Measurements from ENCODE around the gene IGFALS. TPM values are rescaled to one million over a fixed set of nuclear protein-coding genes. Genes with fewer than 3 reads are reported as not detected.
A peak's percentile ranks its signal among the peaks of the same experiment; 100 is the strongest.

The IGFALS gene
- total and polyA plus RNA-seq, 5 experiments from 2014 or later, result 1.7 to 2.1 TPM; not detected in 3

- ATAC-seq (no peak), DNase-seq (no peak)
- Mint-ChIP-seq H3K36me3 (peaks cover 0 to 6% (median 0%) of the 10 kb centered on the region in 3 donors), H3K27ac (peak overlapping the region in 4 of 10 donors; percentile 34 to 71 (median 49)), H3K9me3 (no peaks in the 10 kb centered on the region), H3K4me3 (no peak overlapping the region), H3K27me3 (no peaks in the 10 kb centered on the region), H3K4me1 (peaks cover 6 to 34% (median 22%) of the 10 kb centered on the region in 4 donors)
- POLR2A ChIA-PET, result interaction anchor here (0.6 to 1.4 kb wide), 4 partner anchors 14 to 306 kb away, joined by 3 to 5 read pairs (median 4); partner anchors contain the start of genes IGFALS and MAPK8IP3
Observed at GRCh38 chr16:1778200-1779179, 15.0 kb downstream of the IGFALS start.

GRCh38 chr16:1777375-1778199, 15.9 kb downstream of the IGFALS start:
- DNase-seq, result no peak
- no peaks in the 10 kb centered on the region for H3K27me3 Mint-ChIP-seq
- ATAC-seq, result no peak
- peak overlapping the region in 3 of 10 donors; percentile 34 to 55 (median 43) for H3K27ac Mint-ChIP-seq
- H3K36me3 Mint-ChIP-seq, result peaks cover 0 to 4% (median 0%) of the 10 kb centered on the region in 3 donors
- peaks cover 3 to 30% (median 19%) of the 10 kb centered on the region in 4 donors for H3K4me1 Mint-ChIP-seq
- H3K9me3 Mint-ChIP-seq, result no peaks in the 10 kb centered on the region
- POLR2A ChIA-PET, result interaction anchor here (0.6 to 1.4 kb wide), 2 partner anchors 71 to 748 kb away, joined by 3 to 5 read pairs; partner anchors contain the start of gene MAPK8IP3
- no peak overlapping the region for H3K4me3 Mint-ChIP-seq

GRCh38 chr16:1776991-1777374, 16.5 kb downstream of the IGFALS start:
- H3K4me3 Mint-ChIP-seq, result peak overlapping the region in 1 of 10 donors; percentile 26
- peak overlapping the region in 2 of 10 donors; percentile 28 to 61 for H3K27ac Mint-ChIP-seq
- peaks cover 0 to 7% (median 0%) of the 10 kb centered on the region in 3 donors for H3K36me3 Mint-ChIP-seq
- ATAC-seq, result no peak
- H3K9me3 Mint-ChIP-seq, result no peaks in the 10 kb centered on the region
- peaks cover 6 to 32% (median 22%) of the 10 kb centered on the region in 4 donors for H3K4me1 Mint-ChIP-seq
- POLR2A ChIA-PET, result interaction anchor here (0.6 to 1.4 kb wide), 2 partner anchors 71 to 748 kb away, joined by 3 to 5 read pairs; partner anchors contain the start of gene MAPK8IP3
- DNase-seq, result no peak
- H3K27me3 Mint-ChIP-seq, result no peaks in the 10 kb centered on the region

DNA sequence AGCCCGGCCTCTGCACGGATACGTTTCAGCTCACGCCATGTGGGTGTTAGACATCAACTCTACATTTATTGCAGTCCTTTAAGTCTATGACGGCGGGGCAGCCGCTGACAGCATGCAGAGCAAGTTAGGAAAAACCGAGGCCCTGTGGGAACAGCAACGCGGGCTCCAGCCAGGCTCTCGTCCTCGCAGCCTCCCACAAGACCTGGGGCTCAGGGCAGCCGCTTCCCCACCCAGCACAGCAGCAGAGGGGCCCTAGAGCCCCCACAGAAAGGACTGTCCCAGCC, 16.9 kb downstream of the IGFALS start:
- no peak for DNase-seq
- Mint-ChIP-seq H3K36me3 (peaks cover 0 to 5% (median 0%) of the 10 kb centered on the region in 3 donors), H3K27me3 (no peaks in the 10 kb centered on the region), H3K9me3 (no peaks in the 10 kb centered on the region), H3K4me1 (peaks cover 7 to 33% (median 22%) of the 10 kb centered on the region in 4 donors), H3K27ac (peak overlapping the region in 2 of 10 donors; percentile 28 to 61), H3K4me3 (peak overlapping the region in 1 of 10 donors; percentile 26)
- no peak for ATAC-seq
- POLR2A ChIA-PET, result interaction anchor here (1.4 kb wide), 1 partner anchor 70 kb away, joined by 5 read pairs; the partner anchor contains the start of gene MAPK8IP3

DNA sequence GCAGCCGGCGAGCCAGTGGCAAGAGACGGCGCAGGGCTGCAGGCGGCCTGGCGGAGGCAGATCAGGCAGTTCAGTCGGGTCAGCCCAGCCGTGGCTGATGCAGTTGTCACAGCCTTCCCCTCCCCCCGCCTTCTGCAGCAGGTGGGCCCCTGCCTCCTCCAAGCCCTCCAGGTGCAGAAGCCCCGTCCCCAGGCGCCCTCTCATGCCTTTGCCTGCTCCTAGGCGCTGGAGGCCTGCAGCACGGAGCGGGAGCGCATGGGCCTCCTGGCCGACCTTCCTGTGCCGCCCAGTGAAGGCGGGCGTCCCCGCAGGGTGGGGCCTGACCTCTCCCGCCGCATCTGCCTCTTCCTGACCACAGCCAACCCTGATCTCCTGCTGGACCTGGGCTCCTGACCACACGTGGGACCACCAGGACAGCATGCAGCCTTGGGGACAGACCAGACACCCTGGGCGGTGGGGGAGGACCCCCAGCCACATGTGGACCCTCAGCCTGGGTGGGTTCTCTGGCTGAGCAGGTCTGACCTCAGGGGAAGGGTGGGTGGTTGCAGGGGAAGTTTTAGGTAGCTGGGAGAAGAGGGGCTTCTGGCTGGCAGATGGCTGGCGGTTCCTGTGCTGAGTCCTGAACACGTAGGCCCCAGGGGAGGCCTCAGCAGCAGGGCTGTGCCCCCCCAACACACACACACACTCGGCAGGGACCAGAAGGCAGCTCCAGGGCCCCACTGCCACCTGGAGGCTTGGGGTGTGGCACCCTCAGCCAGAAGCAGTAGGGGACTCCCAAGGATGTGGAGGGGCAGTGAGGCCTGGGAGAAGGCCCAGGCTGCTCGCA, 17.4 kb downstream of the IGFALS start:
- POLR2A ChIA-PET, result interaction anchor here (1.3 to 7.3 kb wide), 2 partner anchors 8 to 51 kb away, joined by 5 to 118 read pairs; partner anchors contain the start of genes FAHD1, HAGH, NUBP2 and SPSB3
- Mint-ChIP-seq H3K27ac (peak overlapping the region in 1 of 10 donors; percentile 28), H3K27me3 (no peaks in the 10 kb centered on the region), H3K36me3 (peaks cover 0 to 5% (median 0%) of the 10 kb centered on the region in 3 donors), H3K4me3 (peak overlapping the region in 1 of 10 donors; percentile 65), H3K9me3 (no peaks in the 10 kb centered on the region), H3K4me1 (peaks cover 6 to 27% (median 17%) of the 10 kb centered on the region in 4 donors)
- ATAC-seq (no peak), DNase-seq (no peak)

DNA sequence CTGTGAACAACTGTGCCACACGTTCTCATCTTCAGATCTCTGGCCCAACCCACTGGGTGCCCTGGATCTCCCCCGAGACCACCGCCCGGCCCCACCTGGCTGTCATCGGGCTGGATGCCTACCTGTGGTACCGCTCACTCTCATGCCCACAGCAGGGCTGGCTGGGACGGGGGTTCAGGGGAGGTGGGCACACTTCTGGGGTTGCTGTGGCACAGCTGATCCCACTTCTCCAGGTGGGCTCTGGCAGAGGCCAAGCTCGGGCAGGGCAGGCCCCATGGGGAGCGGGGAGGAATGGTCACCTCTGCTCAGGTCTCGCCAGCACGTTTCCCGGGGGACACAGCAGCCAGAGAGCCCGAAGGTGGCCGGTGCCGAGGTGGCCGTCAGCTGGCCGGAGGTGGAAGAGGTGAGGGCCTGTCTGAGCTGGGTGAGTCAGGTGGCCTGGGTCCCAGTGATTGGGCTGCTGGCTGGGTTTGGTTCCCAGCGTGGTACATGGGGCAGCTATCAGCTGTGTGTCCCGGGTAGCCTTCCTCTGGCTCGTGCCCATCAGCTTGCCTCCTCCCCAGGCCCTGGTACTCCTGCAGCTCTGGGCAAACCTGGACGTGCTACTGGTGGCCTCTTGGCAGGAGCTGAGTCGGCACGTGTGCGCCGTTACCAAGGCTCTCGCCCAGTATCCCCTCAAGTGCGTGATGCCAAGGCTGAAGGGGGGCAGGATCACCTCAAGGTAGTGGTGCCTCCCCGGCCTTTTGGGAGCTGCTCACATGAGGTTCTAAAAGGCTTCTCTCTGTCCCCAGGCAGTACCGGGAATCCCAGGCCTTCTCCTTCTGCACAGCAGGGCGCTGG, 18.3 kb downstream of the IGFALS start:
- H3K4me1 Mint-ChIP-seq, result peaks cover 6 to 25% (median 17%) of the 10 kb centered on the region in 4 donors
- no peak for ATAC-seq
- POLR2A ChIA-PET, result interaction anchor here (1.0 to 7.3 kb wide), 4 partner anchors 8 to 164 kb away, joined by 3 to 118 read pairs (median 4); partner anchors contain the start of genes FAHD1, HAGH, IFT140 and NUBP2
- no peak overlapping the region for H3K27ac Mint-ChIP-seq
- H3K27me3 Mint-ChIP-seq, result no peaks in the 10 kb centered on the region
- no peak for DNase-seq
- peak overlapping the region in 8 of 10 donors; percentile 22 to 71 (median 46) for H3K4me3 Mint-ChIP-seq
- H3K36me3 Mint-ChIP-seq, result peaks cover 0 to 3% (median 0%) of the 10 kb centered on the region in 3 donors
- H3K9me3 Mint-ChIP-seq, result no peaks in the 10 kb centered on the region

DNA sequence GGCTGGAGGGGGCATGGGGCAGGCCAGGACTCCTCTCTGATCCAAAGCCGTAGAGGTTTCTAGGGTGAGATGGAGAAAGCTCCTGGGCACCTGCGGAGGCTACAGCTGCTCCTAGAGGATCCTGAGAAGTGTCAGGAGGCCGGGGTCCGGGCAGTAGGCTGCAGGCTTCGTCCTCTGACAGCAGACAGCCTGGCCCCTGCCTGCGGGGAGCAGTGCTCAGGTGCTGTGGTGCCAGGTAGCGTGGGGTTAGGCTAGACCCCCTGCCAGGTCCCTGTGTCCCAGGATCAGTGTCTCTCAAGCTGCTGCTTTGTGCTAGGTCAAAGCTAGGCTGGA, 19.1 kb downstream of the IGFALS start:
- Mint-ChIP-seq H3K36me3 (peaks cover 0 to 3% (median 0%) of the 10 kb centered on the region in 3 donors), H3K27me3 (no peaks in the 10 kb centered on the region), H3K4me1 (peaks cover 10 to 27% (median 19%) of the 10 kb centered on the region in 4 donors), H3K27ac (no peak overlapping the region), H3K4me3 (peak overlapping the region in 7 of 10 donors; percentile 27 to 71 (median 58)), H3K9me3 (no peaks in the 10 kb centered on the region)
- POLR2A ChIA-PET, result interaction anchor here (1.0 to 7.3 kb wide), 4 partner anchors 9 to 163 kb away, joined by 3 to 118 read pairs (median 4); partner anchors contain the start of genes FAHD1, HAGH, IFT140 and NUBP2
- no peak for DNase-seq
- no peak for ATAC-seq

- POLR2A ChIA-PET, result interaction anchor here (0.6 to 7.3 kb wide), 6 partner anchors 10 to 1264 kb away, joined by 3 to 118 read pairs (median 3); partner anchors contain the start of genes IFT140, MAPK8IP3, NUBP2 and SPSB3
- H3K27me3 Mint-ChIP-seq, result no peaks in the 10 kb centered on the region
- no peaks in the 10 kb centered on the region for H3K9me3 Mint-ChIP-seq
- peak overlapping the region in 9 of 10 donors; percentile 11 to 86 (median 79) for H3K27ac Mint-ChIP-seq
- ATAC-seq (peak in 1 of 2 donors; percentile 6), DNase-seq (peak in 1 of 10 donors; percentile 20)
- H3K4me3 Mint-ChIP-seq, result peak overlapping the region; percentile 64 to 99 (median 90)
- H3K36me3 Mint-ChIP-seq, result peaks cover 0 to 3% (median 0%) of the 10 kb centered on the region in 3 donors
- peaks cover 10 to 26% (median 19%) of the 10 kb centered on the region in 4 donors for H3K4me1 Mint-ChIP-seq
Observed at GRCh38 chr16:1773703-1774447, 19.6 kb downstream of the IGFALS start.

GRCh38 chr16:1772908-1773702, 20.4 kb downstream of the IGFALS start, which contains the start of gene MRPS34:
Gene MRPS34 (minus strand): TSS chr16:1773134. CDS start chr16:1773119, 15 bp downstream.
- DNase-seq, result peak; percentile 55 to 87 (median 74)
- H3K27ac Mint-ChIP-seq, result peak within 1 kb of the TSS; percentile 88 to 97 (median 95)
- H3K27me3 Mint-ChIP-seq, result no peaks in the 10 kb centered on the region
- H3K4me3 Mint-ChIP-seq, result peak within 1 kb of the TSS; percentile 90 to 99 (median 96)
- H3K4me1 Mint-ChIP-seq, result peaks cover 10 to 26% (median 19%) of the 10 kb centered on the region in 4 donors
- H3K36me3 Mint-ChIP-seq, result peaks cover 0 to 5% (median 0%) of the 10 kb centered on the region in 3 donors
- POLR2A ChIA-PET, result interaction anchor here (0.6 to 7.3 kb wide), 13 partner anchors 9 to 1188 kb away, joined by 3 to 118 read pairs (median 5); partner anchors contain the start of genes FAHD1, HAGH, IFT140 and MAPK8IP3
- H3K9me3 Mint-ChIP-seq, result no peaks in the 10 kb centered on the region
- ATAC-seq, result peak; percentile 54 to 62
